VCaP (cell line): ENCODE data around the gene RAF1.
"Not testable (repeated sequence)": the region's sequence is repeated elsewhere in the genome, so short reads cannot be mapped to it uniquely, and the experiment has no call there.

ENCODE experiments used
- H3K27ac ChIP-seq: fragments of 450-650 bp; 2 replicates; pipeline ENCODE4 v1.5.1; 2017
- TF ChIP-seq, protein P1 (sequence below): fragments of 450-650 bp; conservative IDR thresholded peaks from 2 replicates; pipeline ENCODE4 v1.5.1; 2017; ENCODE audit warnings: mild to moderate bottlenecking, moderate library complexity

The RAF1 gene

DNA sequence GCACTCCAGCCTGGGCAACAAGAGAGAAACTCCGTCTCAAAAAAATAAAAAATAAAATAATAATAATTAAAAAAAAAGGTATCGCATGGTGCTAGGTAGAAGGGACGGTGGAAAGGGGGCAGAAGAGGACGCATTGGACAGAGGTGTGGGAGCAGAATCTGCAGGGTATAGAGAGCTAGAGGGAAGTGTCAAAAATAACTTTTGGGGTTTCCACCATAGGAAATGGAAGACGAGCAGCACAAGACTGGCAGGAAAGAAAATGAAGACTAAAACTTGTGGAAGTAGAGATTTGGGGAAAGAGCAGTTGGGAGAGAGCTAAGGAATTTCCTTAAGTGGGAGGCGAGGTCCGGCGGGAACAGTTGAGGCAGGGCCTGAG lies 107.6 kb downstream of the RAF1 start:
- TF ChIP-seq, protein P1, sequence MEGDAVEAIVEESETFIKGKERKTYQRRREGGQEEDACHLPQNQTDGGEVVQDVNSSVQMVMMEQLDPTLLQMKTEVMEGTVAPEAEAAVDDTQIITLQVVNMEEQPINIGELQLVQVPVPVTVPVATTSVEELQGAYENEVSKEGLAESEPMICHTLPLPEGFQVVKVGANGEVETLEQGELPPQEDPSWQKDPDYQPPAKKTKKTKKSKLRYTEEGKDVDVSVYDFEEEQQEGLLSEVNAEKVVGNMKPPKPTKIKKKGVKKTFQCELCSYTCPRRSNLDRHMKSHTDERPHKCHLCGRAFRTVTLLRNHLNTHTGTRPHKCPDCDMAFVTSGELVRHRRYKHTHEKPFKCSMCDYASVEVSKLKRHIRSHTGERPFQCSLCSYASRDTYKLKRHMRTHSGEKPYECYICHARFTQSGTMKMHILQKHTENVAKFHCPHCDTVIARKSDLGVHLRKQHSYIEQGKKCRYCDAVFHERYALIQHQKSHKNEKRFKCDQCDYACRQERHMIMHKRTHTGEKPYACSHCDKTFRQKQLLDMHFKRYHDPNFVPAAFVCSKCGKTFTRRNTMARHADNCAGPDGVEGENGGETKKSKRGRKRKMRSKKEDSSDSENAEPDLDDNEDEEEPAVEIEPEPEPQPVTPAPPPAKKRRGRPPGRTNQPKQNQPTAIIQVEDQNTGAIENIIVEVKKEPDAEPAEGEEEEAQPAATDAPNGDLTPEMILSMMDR, result no peak
- H3K27ac ChIP-seq, result peak overlapping the region; percentile 93

GRCh38 chr3:12553921-12554391 lies 110.0 kb downstream of the RAF1 start:
- TF ChIP-seq, protein P1, result no peak
- peak overlapping the region; percentile 42 for H3K27ac ChIP-seq

DNA sequence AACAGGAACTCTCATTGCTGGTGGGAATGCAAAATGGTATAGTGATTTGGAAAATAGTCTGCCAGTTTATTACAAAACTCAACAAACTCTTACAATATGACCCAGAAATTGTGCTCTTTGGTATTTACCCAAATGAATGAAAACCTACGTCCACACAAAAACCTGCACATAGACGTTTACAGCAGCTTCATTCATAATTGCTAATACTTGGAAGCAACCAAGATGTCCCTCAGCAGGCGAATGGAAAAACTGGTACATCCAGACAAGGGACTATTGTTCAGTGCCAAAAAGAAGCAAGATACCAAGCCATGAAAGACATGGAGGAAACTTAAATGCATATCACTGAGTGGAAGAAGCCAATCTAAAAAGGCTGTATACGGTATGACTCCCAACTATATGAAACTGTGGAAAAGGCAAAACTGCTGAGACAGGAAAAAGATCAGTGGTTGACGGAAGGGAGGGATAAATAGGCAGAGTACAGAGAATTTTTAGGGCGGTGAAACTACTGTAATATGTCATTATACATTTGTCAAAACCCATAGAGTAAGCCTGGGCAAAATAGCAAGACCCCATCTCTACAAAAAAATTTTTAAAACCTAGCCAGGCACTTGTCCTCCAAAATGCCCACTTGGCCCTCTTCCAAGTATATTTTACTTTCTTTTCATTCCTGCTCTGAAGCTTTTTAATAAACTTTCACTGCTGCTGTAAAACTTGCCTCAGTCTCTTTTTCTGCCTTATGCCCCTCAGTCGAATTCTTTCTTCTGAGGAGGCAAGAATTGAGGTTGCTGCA lies 113.8 kb downstream of the RAF1 start:
- H3K27ac ChIP-seq, result no peak overlapping the region
- TF ChIP-seq, protein P1, result no peak

- peak within 1 kb of the TSS; percentile 79 for H3K27ac ChIP-seq
- TF ChIP-seq, protein P1, result no peak
Observed at GRCh38 chr3:12545473-12545791, 118.5 kb downstream of the RAF1 start, which contains the start of gene MKRN2OS. Gene MKRN2OS, minus strand, starts transcription at chr3:12545499. Its CDS starts 35 bp downstream, at chr3:12545464.

DNA sequence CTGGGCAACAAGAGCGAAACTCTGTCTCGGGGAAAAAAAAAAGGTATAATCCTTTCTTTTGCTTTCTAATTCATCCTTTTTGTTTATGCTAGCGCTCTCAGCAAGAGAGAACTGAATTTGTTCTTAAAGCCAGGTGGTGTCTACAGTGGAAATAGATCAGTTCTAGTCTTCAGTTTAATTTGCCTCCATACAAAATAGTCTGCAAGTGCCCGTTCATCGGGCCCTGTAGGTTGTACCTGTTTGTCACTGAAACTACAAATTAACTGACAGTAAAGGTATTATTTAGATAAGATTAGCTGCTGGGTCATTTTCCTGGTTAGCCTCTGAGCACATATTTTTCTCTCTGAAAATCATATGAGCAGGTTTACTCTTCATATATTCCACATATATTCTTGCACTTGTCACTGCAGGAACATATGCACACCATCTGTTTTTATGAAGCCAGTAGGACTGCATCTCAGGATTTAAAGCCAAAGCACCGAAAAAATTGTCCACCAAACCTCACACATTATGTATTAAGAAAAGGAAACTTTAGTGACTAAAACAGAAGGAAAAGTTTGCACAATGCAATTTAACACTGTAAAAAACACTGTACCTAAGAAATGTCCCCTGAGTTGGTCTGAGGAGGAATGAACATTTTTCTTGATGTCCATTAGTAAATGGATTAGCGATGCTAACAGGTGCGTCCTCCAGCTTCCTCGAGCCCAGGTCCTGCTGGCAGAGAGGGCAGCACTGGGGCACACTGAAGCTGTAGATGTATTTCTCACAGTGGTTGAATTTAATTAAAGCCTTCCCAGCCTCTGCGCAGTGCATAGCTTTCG lies 119.1 kb downstream of the RAF1 start:
- TF ChIP-seq, protein P1, result peak; percentile 18; the same call in 1 of the 2 replicates
- peak overlapping the region; percentile 79 for H3K27ac ChIP-seq

DNA sequence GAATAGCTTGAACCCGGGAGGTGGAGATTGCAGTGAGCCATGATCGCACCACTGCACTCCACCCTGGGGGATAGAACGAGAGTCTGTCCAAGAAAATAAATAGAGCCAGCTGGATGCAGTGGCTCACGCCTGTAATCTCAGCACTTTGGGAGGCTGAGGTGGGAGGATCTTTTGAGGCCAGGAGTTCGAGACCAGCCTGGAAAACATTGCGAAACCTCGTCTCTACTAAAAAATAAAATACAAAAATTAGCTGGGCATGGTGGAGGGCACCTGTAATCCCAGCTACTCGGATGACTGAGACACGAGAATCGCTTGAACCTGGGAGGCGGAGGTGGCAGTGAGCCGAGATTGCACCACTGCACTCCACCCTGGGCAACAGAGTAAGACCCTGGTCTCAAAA lies 120.4 kb downstream of the RAF1 start:
- not testable (repeated sequence) for H3K27ac ChIP-seq

GRCh38 chr3:12541625-12542024 lies 122.3 kb downstream of the RAF1 start:
- no peak overlapping the region for H3K27ac ChIP-seq
- TF ChIP-seq, protein P1, result no peak
